Neuronal stem cell (in vitro differentiated cells): ENCODE data around the gene PLA2G12A. TPM values are rescaled to one million over a fixed set of nuclear protein-coding genes. Genes with fewer than 3 reads are reported as not detected.

ENCODE experiments used
- DNase-seq: peaks from one replicate; pipeline ENCODE4 v3.0.0-alpha.2; 2013; ENCODE audit warnings: low spot score
- H2AFZ ChIP-seq: one replicate; pipeline ENCODE4 v1.6.1; 2013; ENCODE audit warnings: mild to moderate bottlenecking, low read length, inconsistent platforms
- H2AK5ac ChIP-seq: 2 replicates; pipeline ENCODE4 v1.6.1; 2013; ENCODE audit warnings: low read depth, mild to moderate bottlenecking, inconsistent platforms, low read length, moderate library complexity, mixed read lengths
- H2BK120ac ChIP-seq: 2 replicates; pipeline ENCODE4 v1.6.1; 2013; ENCODE audit warnings: low read depth, mild to moderate bottlenecking, inconsistent platforms, low read length, moderate library complexity, mixed read lengths
- H2BK12ac ChIP-seq: one replicate; pipeline ENCODE4 v1.6.1; 2013; ENCODE audit warnings: low read length, inconsistent platforms
- H2BK15ac ChIP-seq: 2 replicates; pipeline ENCODE4 v1.6.1; 2013; ENCODE audit warnings: mild to moderate bottlenecking, low read length, inconsistent platforms, mixed read lengths
- H2BK5ac ChIP-seq: one replicate; pipeline ENCODE4 v1.6.1; 2013; ENCODE audit warnings: inconsistent platforms, mild to moderate bottlenecking, low read length, moderate library complexity
- H3K14ac ChIP-seq: one replicate; pipeline ENCODE4 v1.6.1; 2013; ENCODE audit warnings: low read length, inconsistent platforms
- H3K18ac ChIP-seq: 2 replicates; pipeline ENCODE4 v1.6.1; 2013; ENCODE audit warnings: low read length, inconsistent platforms
- H3K23ac ChIP-seq: 2 replicates; pipeline ENCODE4 v1.6.1; 2013; ENCODE audit warnings: low read depth, mild to moderate bottlenecking, mixed read lengths, low read length, inconsistent platforms; ENCODE audit not compliant: poor library complexity
- H3K27ac ChIP-seq: replicated peaks from 3 replicates; pipeline ENCODE4 v1.5.1; 2013; ENCODE audit warnings: low read length, inconsistent platforms
- H3K27me3 ChIP-seq, 3 experiments: 2 replicates each; pipeline ENCODE4 v1.6.1; 2013; ENCODE audit warnings: low read length in 3 of 3, mild to moderate bottlenecking in 2 of 3, inconsistent platforms in 1 of 3, low read depth in 1 of 3, mixed read lengths in 1 of 3, moderate library complexity in 1 of 3; ENCODE audit not compliant: control insufficient read depth in 3 of 3, insufficient read depth in 3 of 3
- H3K36me3 ChIP-seq, 2 donors: replicated peaks in 1 of 2; 2 replicates each; pipeline ENCODE4 v1.6.1; 2013; ENCODE audit warnings: low read length in 2 of 2; ENCODE audit not compliant: control insufficient read depth in 2 of 2, insufficient read depth in 2 of 2
- H3K4ac ChIP-seq: 2 replicates; pipeline ENCODE4 v1.6.1; 2013; ENCODE audit warnings: inconsistent platforms, mild to moderate bottlenecking, low read length, moderate library complexity
- H3K4me1 ChIP-seq, 2 donors: 1 replicate in 1 of 2; 2 replicates in 1 of 2; pipeline ENCODE4 v1.6.1; 2013; ENCODE audit warnings: low read length in 2 of 2, low read depth in 1 of 2; ENCODE audit not compliant: control insufficient read depth in 2 of 2, insufficient read depth in 1 of 2
- H3K4me2 ChIP-seq: one replicate; pipeline ENCODE4 v1.6.1; 2013; ENCODE audit warnings: mild to moderate bottlenecking, low read length, inconsistent platforms; ENCODE audit not compliant: insufficient read depth, poor library complexity, severe bottlenecking
- H3K4me3 ChIP-seq, 2 donors: 2 replicates each; pipeline ENCODE4 v1.5.1; 2013; ENCODE audit warnings: low read length in 2 of 2, mild to moderate bottlenecking in 2 of 2, inconsistent platforms in 1 of 2, moderate library complexity in 1 of 2
- H3K79me1 ChIP-seq: one replicate; pipeline ENCODE4 v1.6.1; 2013; ENCODE audit warnings: low read depth, mild to moderate bottlenecking, inconsistent platforms, low read length, moderate library complexity
- H3K9ac ChIP-seq: one replicate; pipeline ENCODE4 v1.6.1; 2013; ENCODE audit warnings: mild to moderate bottlenecking, low read depth, low read length, inconsistent platforms; ENCODE audit not compliant: poor library complexity
- H3K9me3 ChIP-seq, 2 donors: replicated peaks in 1 of 2; 2 replicates each; pipeline versions ENCODE3 to v1.6.1; 2013; ENCODE audit warnings: low read length in 2 of 2, mild to moderate bottlenecking in 2 of 2, inconsistent platforms in 1 of 2, low read depth in 1 of 2, mixed read lengths in 1 of 2, moderate library complexity in 1 of 2; ENCODE audit not compliant: control insufficient read depth in 2 of 2, insufficient read depth in 1 of 2
- H4K8ac ChIP-seq: one replicate; pipeline ENCODE4 v1.6.1; 2013; ENCODE audit warnings: low read depth, mild to moderate bottlenecking, inconsistent platforms, low read length, moderate library complexity
- H4K91ac ChIP-seq: one replicate; pipeline ENCODE4 v1.6.1; 2013; ENCODE audit warnings: low read length, low read depth, mild to moderate bottlenecking, inconsistent platforms; ENCODE audit not compliant: poor library complexity
- WGBS, 2 donors: extraction: QIAGEN DNeasy Blood & Tissue Kit; methylation state at CpG; one replicate each; pipeline ENCODE4 v1.1.7; 2013; ENCODE audit warnings: missing lambda C conversion rate in 2 of 2, mixed read lengths in 1 of 2; ENCODE audit not compliant: insufficient read length in 2 of 2, insufficient replicate concordance in 1 of 2; ENCODE audit errors: extremely low coverage in 2 of 2; 5-methylcytosine and 5-hydroxymethylcytosine counted together
- small RNA-seq: library from polyadenylated mRNA; stranded (forward); fragments of <200 nt; extraction: miRNeasy Mini kit (QIAGEN cat#:217004); gene quantifications from one replicate; pipeline ENCODE3, GENCODE V24; 2013; ENCODE audit not compliant: insufficient read depth

PLA2G12A gene

DNA sequence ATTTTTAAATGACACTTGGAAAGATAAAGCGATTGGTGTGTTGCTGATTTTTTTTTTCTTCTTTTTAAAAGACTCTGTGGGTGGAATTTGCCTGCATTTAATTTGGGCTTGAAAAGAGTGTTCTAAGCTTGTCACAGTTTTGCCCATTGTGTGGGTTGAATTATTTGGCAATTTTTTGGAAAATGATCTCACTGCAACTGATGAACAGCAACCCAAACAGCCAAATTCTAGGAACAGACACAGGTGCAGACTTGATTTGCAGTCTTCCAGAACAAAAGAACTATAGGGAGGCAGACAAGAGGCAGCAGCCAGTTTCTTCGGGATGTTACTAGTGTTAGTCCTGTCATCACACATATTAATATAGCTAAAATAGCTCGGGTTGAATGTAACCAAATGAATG is 67.1 kb downstream of the PLA2G12A start:
- peaks cover 0 to 7% of the 10 kb centered on the region in 2 donors for H3K4me1 ChIP-seq
- H3K23ac ChIP-seq: no peak overlapping the region
- H3K79me1 ChIP-seq: no peaks in the 10 kb centered on the region
- no peak overlapping the region for H3K18ac ChIP-seq
- peaks cover 0 to 3% of the 10 kb centered on the region in 2 donors for H3K36me3 ChIP-seq
- no peaks in the 10 kb centered on the region for H3K9me3 ChIP-seq
- H3K27me3 ChIP-seq: no peaks in the 10 kb centered on the region
- H2AFZ ChIP-seq: no peak overlapping the region
- no peak overlapping the region for H3K4me3 ChIP-seq
- H2BK12ac ChIP-seq: no peak overlapping the region
- no peak overlapping the region for H4K91ac ChIP-seq
- no peak overlapping the region for H3K9ac ChIP-seq
- no peak overlapping the region for H2BK5ac ChIP-seq
- no peak overlapping the region for H3K14ac ChIP-seq
- H2AK5ac ChIP-seq: no peak overlapping the region
- no CpG with 5 or more reads among the region's 3 CpGs for WGBS, 2 donors
- no peak overlapping the region for H2BK120ac ChIP-seq
- no peak for DNase-seq
- no peak overlapping the region for H3K4ac ChIP-seq
- no peak overlapping the region for H2BK15ac ChIP-seq
- H4K8ac ChIP-seq: no peak overlapping the region
- H3K27ac ChIP-seq: no peak overlapping the region
- H3K4me2 ChIP-seq: no peak overlapping the region

GRCh38 chr4:109662116-109662515 is 67.8 kb downstream of the PLA2G12A start:
- Histone ChIP-seq H2BK12ac (no peak overlapping the region), H3K14ac (no peak overlapping the region), H2BK15ac (no peak overlapping the region), H2AFZ (no peak overlapping the region), H3K4ac (no peak overlapping the region), H3K79me1 (no peaks in the 10 kb centered on the region), H3K4me2 (no peak overlapping the region), H4K91ac (no peak overlapping the region), H2BK5ac (no peak overlapping the region), H3K9ac (no peak overlapping the region), H2BK120ac (no peak overlapping the region), H3K9me3 (no peaks in the 10 kb centered on the region), H3K36me3 (peaks cover 0 to 3% of the 10 kb centered on the region in 2 donors), H4K8ac (no peak overlapping the region), H3K27me3 (no peaks in the 10 kb centered on the region), H2AK5ac (no peak overlapping the region), H3K27ac (no peak overlapping the region), H3K4me1 (peaks cover 0 to 7% of the 10 kb centered on the region in 2 donors), H3K23ac (no peak overlapping the region), H3K4me3 (no peak overlapping the region), H3K18ac (no peak overlapping the region)
- DNase-seq: no peak
- no CpG with 5 or more reads among the region's 2 CpGs for WGBS, 2 donors

Small RNAs within 50 kb of the gene (small RNA-seq; reads per million reads assigned to genes)
- gene HIGD1AP14: not detected
